CD14-positive monocyte (primary cell): ENCODE measurements around the gene LHPP. TPM values are rescaled to one million over a fixed set of nuclear protein-coding genes. Genes with fewer than 3 reads are reported as not detected.

Experiments used
- DNase-seq, 3 donors: peaks; one replicate each; pipeline ENCODE4 v3.0.0-alpha.2; 2011 to 2022
- H2AFZ ChIP-seq: 2 replicates; pipeline ENCODE4 v1.6.0; 2012; ENCODE audit warnings: mild to moderate bottlenecking, low read depth, low read length, inconsistent platforms; ENCODE audit not compliant: insufficient read depth, poor library complexity, severe bottlenecking
- H3K27ac ChIP-seq, 2 donors: 1 replicate in 1 of 2; 2 replicates in 1 of 2; pipeline ENCODE4 v1.5.1; 2012 to 2013; ENCODE audit warnings: low read length in 2 of 2, control low read depth in 1 of 2, inconsistent platforms in 1 of 2, low read depth in 1 of 2, mild to moderate bottlenecking in 1 of 2
- H3K27me3 ChIP-seq, 2 donors: one replicate each; pipeline versions ENCODE4 v1.6.0 to v1.6.1; 2011 to 2013; ENCODE audit warnings: low read length in 2 of 2; ENCODE audit not compliant: control insufficient read depth in 2 of 2, insufficient read depth in 2 of 2
- H3K36me3 ChIP-seq, 2 donors: replicated peaks in 1 of 2; 1 replicate in 1 of 2; 2 replicates in 1 of 2; pipeline versions ENCODE4 v1.5.1 to v1.6.1; 2012 to 2013; ENCODE audit warnings: low read length in 2 of 2, control low read depth in 1 of 2, inconsistent platforms in 1 of 2, mild to moderate bottlenecking in 1 of 2; ENCODE audit not compliant: insufficient read depth in 2 of 2, control insufficient read depth in 1 of 2
- H3K4me1 ChIP-seq, 2 donors: 1 replicate in 1 of 2; 2 replicates in 1 of 2; pipeline versions ENCODE4 v1.5.1 to v1.6.1; 2012 to 2013; ENCODE audit warnings: low read length in 2 of 2, control low read depth in 1 of 2, inconsistent platforms in 1 of 2, mild to moderate bottlenecking in 1 of 2, moderate library complexity in 1 of 2; ENCODE audit not compliant: insufficient read depth in 2 of 2, control insufficient read depth in 1 of 2
- H3K4me2 ChIP-seq: replicated peaks from 2 replicates; pipeline ENCODE3; 2012; ENCODE audit warnings: low read length, moderate library complexity, mild to moderate bottlenecking; ENCODE audit not compliant: poor library complexity, severe bottlenecking; ENCODE audit errors: extremely low read depth
- H3K4me3 ChIP-seq, 3 experiments: fragments of 200-600 bp in 1 of 3; sonication (generic) in 1 of 3; replicated peaks in 1 of 3; 1 replicate in 2 of 3; 2 replicates in 1 of 3; pipeline ENCODE4 v1.5.1; 2011 to 2013; ENCODE audit warnings: low read length in 3 of 3, mild to moderate bottlenecking in 3 of 3, control low read depth in 2 of 3, low read depth in 2 of 3, inconsistent platforms in 1 of 3, moderate library complexity in 1 of 3
- H3K79me2 ChIP-seq: 2 replicates; pipeline ENCODE4 v1.6.0; 2012; ENCODE audit warnings: mild to moderate bottlenecking, control low read depth, inconsistent platforms, low read length, moderate library complexity; ENCODE audit not compliant: insufficient read depth
- H3K9ac ChIP-seq: 2 replicates; pipeline ENCODE4 v1.6.0; 2017; ENCODE audit warnings: low read length, mild to moderate bottlenecking; ENCODE audit not compliant: insufficient read depth, poor library complexity, severe bottlenecking
- H3K9me3 ChIP-seq, 2 donors: replicated peaks in 1 of 2; 1 replicate in 1 of 2; 2 replicates in 1 of 2; pipeline versions ENCODE4 v1.5.1 to v1.6.1; 2012 to 2013; ENCODE audit warnings: low read length in 2 of 2, control low read depth in 1 of 2; ENCODE audit not compliant: control insufficient read depth in 1 of 2, insufficient read depth in 1 of 2
- H4K20me1 ChIP-seq: 2 replicates; pipeline ENCODE4 v1.6.0; 2012; ENCODE audit warnings: mild to moderate bottlenecking, low read length, control low read depth, moderate library complexity; ENCODE audit not compliant: insufficient read depth
- H3K27ac Mint-ChIP-seq, 7 donors: one replicate each; pipeline ENCODE4 v1.8.0; 2020; ENCODE audit warnings: mild to moderate bottlenecking in 7 of 7, mixed read lengths in 7 of 7, moderate library complexity in 6 of 7, inconsistent platforms in 2 of 7
- H3K27me3 Mint-ChIP-seq, 3 donors: one replicate each; pipeline ENCODE4 v1.8.0; 2021 to 2022; ENCODE audit warnings: low read depth in 3 of 3, mild to moderate bottlenecking in 3 of 3, mixed read lengths in 3 of 3, moderate library complexity in 3 of 3, inconsistent platforms in 1 of 3
- H3K36me3 Mint-ChIP-seq, 2 donors: one replicate each; pipeline ENCODE4 v1.8.0; 2020; ENCODE audit warnings: mixed read lengths in 2 of 2, inconsistent platforms in 1 of 2, mild to moderate bottlenecking in 1 of 2
- H3K4me1 Mint-ChIP-seq: one replicate; pipeline ENCODE4 v1.8.0; 2020; ENCODE audit warnings: mild to moderate bottlenecking, mixed read lengths
- H3K4me3 Mint-ChIP-seq, 2 donors: one replicate each; pipeline ENCODE4 v1.8.0; 2020; ENCODE audit warnings: mild to moderate bottlenecking in 2 of 2, mixed read lengths in 2 of 2, moderate library complexity in 1 of 2
- H3K9me3 Mint-ChIP-seq, 7 donors: one replicate each; pipeline ENCODE4 v1.8.0; 2020 to 2022; ENCODE audit warnings: mixed read lengths in 7 of 7, mild to moderate bottlenecking in 6 of 7, moderate library complexity in 6 of 7, inconsistent platforms in 2 of 7
- CTCF ChIP-seq: fragments of 200-600 bp; IDR thresholded peaks from one replicate; pipeline ENCODE4 v1.8.0; 2022; ENCODE audit warnings: antibody characterized with exemption, mild to moderate bottlenecking
- WGBS: methylation state at CpG from one replicate; pipeline ENCODE4 v1.1.5; 2013; ENCODE audit warnings: missing lambda C conversion rate; ENCODE audit not compliant: insufficient coverage; 5-methylcytosine and 5-hydroxymethylcytosine counted together
- intact Hi-C, 2 donors: fragments of 100-400 bp; cut with micrococcal nuclease; formaldehyde crosslinking; loops; one replicate each; pipeline versions ENCODE4 v1.15.0 to v1.15.1; 2023
- polyA plus RNA-seq, 3 donors: library from polyadenylated mRNA; depleted of rRNA in 1 of 3; unstranded in 2 of 3; stranded (reverse) in 1 of 3; fragments of 300-500 nt in 2 of 3; fragments of >200 nt in 1 of 3; fragmentation: Illumina TruSeq in 2 of 3; gene quantifications; 1 replicate in 2 of 3; 2 replicates in 1 of 3; pipeline ENCODE4 v1.2.3, GENCODE V29; 2012 to 2021

The LHPP gene
- polyA plus RNA-seq, 3 donors = 15.2 to 20.6 (median 19.5) TPM

GRCh38 chr10:124645467-124646095 is 184.0 kb downstream of the LHPP start:
- no peak for TF ChIP-seq CTCF
- peak overlapping the region in 1 of 3 experiments; percentile 37 for H3K4me3 ChIP-seq
- H3K36me3 ChIP-seq = no peaks in the 10 kb centered on the region
- H3K9ac ChIP-seq = peak overlapping the region; percentile 44
- Mint-ChIP-seq H3K27me3 (peaks cover 0 to under 1% (median 0%) of the 10 kb centered on the region in 3 donors), H3K4me1 (peaks cover 95% of the 10 kb centered on the region), H3K27ac (peak overlapping the region; percentile 95 to 98 (median 96)), H3K9me3 (peaks cover 0 to 3% (median 0%) of the 10 kb centered on the region in 7 donors), H3K36me3 (peaks cover 21 to 43% of the 10 kb centered on the region in 2 donors), H3K4me3 (no peak overlapping the region)
- WGBS = 98% methylated on average over 13 of the region's 13 CpGs
- DNase-seq = no peak
- no peaks in the 10 kb centered on the region for H3K27me3 ChIP-seq
- no peak overlapping the region for H2AFZ ChIP-seq
- H3K9me3 ChIP-seq = no peaks in the 10 kb centered on the region
- peak overlapping the region; percentile 85 to 92 for H3K27ac ChIP-seq
- peaks cover 94 to 100% of the 10 kb centered on the region in 2 donors for H3K4me1 ChIP-seq
- intact Hi-C loops = loop anchor here in 1 of 2 donors (2.0 to 10.0 kb wide), 3 partner anchors 42 to 269 kb away; no protein-coding TSS in a partner anchor
- H3K79me2 ChIP-seq = peaks cover 87% of the 10 kb centered on the region
- no peaks in the 10 kb centered on the region for H4K20me1 ChIP-seq
- peak overlapping the region; percentile 73 for H3K4me2 ChIP-seq

- H3K4me3 Mint-ChIP-seq = peak overlapping the region; percentile 51 to 64
- peak overlapping the region; percentile 95 to 98 (median 96) for H3K27ac Mint-ChIP-seq
- peaks cover 21 to 45% of the 10 kb centered on the region in 2 donors for H3K36me3 Mint-ChIP-seq
- Histone ChIP-seq H4K20me1 (no peaks in the 10 kb centered on the region), H3K4me2 (peak overlapping the region; percentile 73), H3K9ac (peak overlapping the region; percentile 53), H3K27ac (peak overlapping the region; percentile 85 to 92), H3K79me2 (peaks cover 95% of the 10 kb centered on the region), H3K9me3 (no peaks in the 10 kb centered on the region), H3K4me1 (peaks cover 94 to 100% of the 10 kb centered on the region in 2 donors), H3K4me3 (peak overlapping the region in 1 of 3 experiments; percentile 37), H3K36me3 (no peaks in the 10 kb centered on the region), H3K27me3 (no peaks in the 10 kb centered on the region), H2AFZ (no peak overlapping the region)
- 74% methylated on average over 17 of the region's 19 CpGs for WGBS
- peak; percentile 85 to 91 (median 90) for DNase-seq
- H3K27me3 Mint-ChIP-seq = no peaks in the 10 kb centered on the region
- H3K9me3 Mint-ChIP-seq = peaks cover 0 to 3% (median 0%) of the 10 kb centered on the region in 7 donors
- TF ChIP-seq CTCF = no peak
- peaks cover 95% of the 10 kb centered on the region for H3K4me1 Mint-ChIP-seq
- intact Hi-C loops = loop anchor here in 1 of 2 donors (2.0 to 10.0 kb wide), 3 partner anchors 41 to 268 kb away; no protein-coding TSS in a partner anchor
Observed at GRCh38 chr10:124646483-124647352, 185.1 kb downstream of the LHPP start.
